GM12874 (cell line): ENCODE measurements around the gene SPP2.

Experiments used
- CTCF ChIP-seq: IDR thresholded peaks from 2 replicates; pipeline ENCODE4 v1.5.1; 2011; ENCODE audit warnings: low read depth, mild to moderate bottlenecking, control low read depth, low read length, moderate library complexity; ENCODE audit not compliant: insufficient read depth

SPP2 gene

GRCh38 chr2:234015861-234016260, 34.6 kb upstream of the SPP2 start:
- no peak for TF ChIP-seq CTCF

GRCh38 chr2:234019896-234020295, 30.6 kb upstream of the SPP2 start:
- TF ChIP-seq CTCF: no peak

GRCh38 chr2:234020332-234020731, 30.2 kb upstream of the SPP2 start:
- no peak for TF ChIP-seq CTCF

- no peak for TF ChIP-seq CTCF
Observed at GRCh38 chr2:234022424-234022823, 28.1 kb upstream of the SPP2 start.

GRCh38 chr2:234024304-234024703, 26.2 kb upstream of the SPP2 start:
- no peak for TF ChIP-seq CTCF

GRCh38 chr2:234025466-234025865, 25.0 kb upstream of the SPP2 start:
- no peak for TF ChIP-seq CTCF

- no peak for TF ChIP-seq CTCF
Observed at GRCh38 chr2:234025891-234026401, 24.6 kb upstream of the SPP2 start.
